GM18505 (cell line): ENCODE results near the gene TSPAN4.

Experiments used
- ATAC-seq: cut with Tn5 transposase; IDR thresholded peaks from one replicate; pipeline ENCODE4 v1.9.1; 2021; ENCODE audit not compliant: unreplicated experiment
- POLR2A ChIP-seq: IDR thresholded peaks from 4 replicates; pipeline ENCODE4 v1.6.1; 2011; ENCODE audit warnings: borderline replicate concordance; ENCODE audit not compliant: insufficient read depth, insufficient read length; ENCODE audit errors: extremely low read depth

Gene TSPAN4

GRCh38 chr11:849951-850774 lies 7.5 kb downstream of the TSPAN4 start:
- no peak for TF ChIP-seq POLR2A
- no peak for ATAC-seq

- ATAC-seq, result no peak
- no peak for TF ChIP-seq POLR2A
These were observed 8.4 kb downstream of the TSPAN4 start for GRCh38 chr11:850775-851763.

GRCh38 chr11:852762-853161 lies 10.1 kb downstream of the TSPAN4 start:
- no peak for ATAC-seq
- no peak for TF ChIP-seq POLR2A

DNA sequence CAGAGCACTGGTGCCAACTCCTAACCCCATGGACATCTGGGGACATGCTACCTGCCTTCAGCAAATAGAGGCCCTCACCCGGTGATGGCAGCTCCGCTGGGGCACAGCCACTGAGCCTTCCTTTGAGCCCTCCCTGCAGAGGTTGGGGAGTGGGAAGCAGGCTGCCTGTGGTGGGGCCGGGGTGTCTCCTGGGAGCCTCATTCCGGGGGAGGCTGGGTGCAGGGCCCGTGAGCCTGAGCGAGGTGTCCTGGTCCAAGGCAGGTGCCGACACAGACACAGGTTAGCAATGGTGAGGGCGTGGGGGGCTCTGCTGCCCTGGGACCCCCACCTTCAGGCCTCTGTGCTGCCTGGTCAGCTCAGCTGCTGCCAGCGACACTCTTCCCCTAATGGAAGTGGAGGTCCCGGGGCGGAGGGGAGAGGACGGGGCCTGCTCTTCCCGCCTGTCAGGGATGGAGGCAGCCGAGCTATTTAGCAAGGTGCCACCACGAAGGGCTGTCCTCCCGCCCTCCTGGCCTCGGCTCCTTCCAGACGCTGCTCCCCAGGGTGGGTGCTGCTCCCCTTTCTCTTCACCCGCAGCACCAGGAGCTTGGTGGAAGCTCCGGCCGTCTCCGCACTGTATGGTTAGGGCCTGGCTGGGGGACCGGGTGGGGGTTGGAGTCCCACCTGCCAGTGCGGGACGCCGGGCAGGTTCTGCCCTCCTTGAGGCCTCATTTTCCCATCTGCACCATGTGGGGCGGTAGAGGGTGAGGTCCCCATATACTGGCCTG lies 11.2 kb downstream of the TSPAN4 start:
- no peak for TF ChIP-seq POLR2A
- no peak for ATAC-seq

DNA sequence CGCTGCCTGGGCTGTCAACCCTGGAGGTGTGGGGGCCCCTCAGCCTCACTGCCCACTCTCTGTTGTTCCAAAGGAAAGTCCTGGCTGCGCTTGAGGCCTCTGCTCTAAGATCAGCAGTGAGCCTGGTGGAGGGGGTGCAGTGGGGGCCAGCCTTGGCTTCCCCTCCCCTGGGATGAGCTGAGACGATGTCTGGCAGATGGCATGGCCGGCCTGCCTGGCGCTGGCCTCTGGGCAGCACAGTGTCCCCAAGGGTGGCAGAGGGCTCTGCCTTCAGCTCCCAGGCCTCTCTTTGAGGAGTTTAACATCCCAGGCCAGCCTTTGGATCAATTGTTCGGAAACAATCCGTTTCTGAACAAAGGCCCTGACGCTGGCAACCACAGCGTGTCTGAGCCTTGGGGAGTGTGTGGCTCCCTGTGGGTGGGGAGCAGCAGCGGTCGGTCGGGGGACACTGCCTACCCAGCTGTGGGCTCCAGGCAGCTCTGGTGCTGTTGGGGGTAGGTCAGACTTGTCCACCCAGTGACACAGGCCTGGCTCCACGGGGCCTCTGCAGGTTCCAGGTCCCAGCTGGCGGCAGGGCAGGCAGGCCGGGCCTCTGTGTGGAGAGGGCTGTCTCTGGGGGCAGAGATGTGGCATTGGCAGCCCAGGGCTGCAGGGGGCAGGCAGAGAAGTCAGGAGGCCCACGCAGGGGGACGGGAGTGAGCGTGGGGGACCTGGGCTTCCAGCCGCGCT lies 12.1 kb downstream of the TSPAN4 start:
- no peak for TF ChIP-seq POLR2A
- no peak for ATAC-seq

DNA sequence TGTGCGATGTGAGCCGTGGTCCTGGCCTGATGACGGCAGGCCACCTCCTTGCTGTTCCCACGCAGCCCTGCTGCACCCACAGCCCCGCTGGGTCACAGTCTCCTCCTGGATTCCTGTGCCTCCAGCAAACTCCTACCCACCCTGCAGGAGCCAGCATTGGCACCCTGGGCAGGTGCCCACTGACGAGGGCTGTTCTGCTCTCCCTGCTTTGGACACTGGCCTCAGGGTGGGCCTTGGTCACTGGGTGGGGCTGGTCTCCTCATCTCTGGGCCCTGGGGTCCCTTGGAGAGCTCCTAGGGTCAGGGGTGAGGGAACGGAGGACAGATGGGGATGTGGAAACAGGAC lies 12.7 kb downstream of the TSPAN4 start:
- ATAC-seq, result no peak
- TF ChIP-seq POLR2A, result no peak

DNA sequence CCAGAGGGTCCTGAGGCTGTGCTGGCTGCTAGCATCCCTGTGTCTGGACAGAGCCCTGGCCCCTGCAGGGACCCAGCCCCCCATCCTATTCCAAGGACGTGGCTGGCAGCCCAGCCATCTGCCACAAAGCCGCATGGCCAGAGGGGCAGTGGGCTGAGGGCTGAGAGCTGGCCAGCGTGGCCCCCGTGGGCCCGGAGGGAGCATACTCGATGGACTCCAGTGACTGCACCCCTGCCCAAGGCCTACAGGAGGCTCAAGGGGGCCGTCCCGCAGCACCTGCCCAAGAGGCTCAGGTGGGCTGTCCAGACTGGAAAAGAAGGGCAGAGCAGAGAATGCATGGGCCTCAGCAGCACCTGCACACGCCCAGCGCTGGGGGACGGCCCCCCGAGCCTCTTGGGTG lies 13.1 kb downstream of the TSPAN4 start:
- no peak for ATAC-seq
- no peak for TF ChIP-seq POLR2A

GRCh38 chr11:856397-856796 lies 13.7 kb downstream of the TSPAN4 start:
- no peak for TF ChIP-seq POLR2A
- ATAC-seq, result no peak

- TF ChIP-seq POLR2A, result no peak
- ATAC-seq, result no peak
These were observed 15.6 kb downstream of the TSPAN4 start for GRCh38 chr11:858053-858761.

- no peak for ATAC-seq
- no peak for TF ChIP-seq POLR2A
These were observed 16.2 kb downstream of the TSPAN4 start for GRCh38 chr11:858762-859339.

DNA sequence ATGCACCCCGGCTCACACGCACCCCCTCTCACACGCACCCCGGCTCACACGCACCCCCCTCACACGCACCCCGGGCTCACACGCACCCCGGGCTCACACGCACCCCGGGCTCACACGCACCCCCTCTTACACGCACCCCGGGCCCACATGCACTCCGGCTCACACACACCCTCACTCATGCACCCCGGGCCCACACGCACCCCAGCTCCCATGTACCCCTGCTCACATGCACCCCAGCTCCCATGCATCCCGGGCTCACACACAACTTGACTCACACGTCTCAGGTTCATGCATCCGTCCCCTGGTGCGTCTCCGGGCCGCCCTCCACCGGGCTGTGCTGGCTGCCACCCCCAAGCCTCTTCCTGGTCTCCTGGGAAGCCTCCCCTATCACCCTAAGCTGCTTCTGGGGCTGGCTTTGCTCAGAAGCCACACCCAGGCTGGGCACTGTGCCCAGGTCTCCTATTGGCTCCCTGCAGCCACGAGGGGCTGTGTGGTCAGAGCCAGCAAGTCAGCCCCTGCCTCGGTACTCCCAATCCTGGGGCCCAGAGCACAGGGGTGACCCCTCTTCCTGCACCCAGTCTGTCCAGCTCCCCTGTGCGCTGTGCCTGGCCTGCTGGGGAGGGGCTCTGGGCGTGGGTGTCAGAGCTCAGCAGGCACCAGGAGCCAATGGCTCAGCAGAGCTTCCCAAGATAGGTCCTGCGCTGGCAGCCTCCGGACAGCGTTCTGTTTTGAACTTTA lies 16.9 kb downstream of the TSPAN4 start:
- no peak for TF ChIP-seq POLR2A
- no peak for ATAC-seq
